ENCODE measurements around the gene FBRSL1. TPM values are rescaled to one million over a fixed set of nuclear protein-coding genes. Genes with fewer than 3 reads are reported as not detected.
A peak's percentile ranks its signal among the peaks of the same experiment; 100 is the strongest.

The FBRSL1 gene
- total and polyA plus RNA-seq, 2 of the 8 experiments (the other 6 are each of a cell fraction or from before 2014, with no cell fraction given) = 18.4 to 109 TPM

- H3K27ac ChIP-seq (ENCODE audit: low read depth, low read length) = no peak overlapping the region
- H3K4me1 ChIP-seq (replicated peaks in 1 of 4; ENCODE audit: control insufficient read depth in 3 of 4, insufficient read depth in 4 of 4, low read length in 3 of 4) = no peaks in the 10 kb centered on the region; a peak in 1 of 7 replicates
- no peak overlapping the region for H4K91ac ChIP-seq (replicated peaks; ENCODE audit: insufficient read length, low read length)
- H4K5ac ChIP-seq (ENCODE audit: insufficient read length, low read depth, low read length) = no peak overlapping the region
- H3K36me3 ChIP-seq (ENCODE audit: control insufficient read depth in 2 of 4, insufficient read depth in 4 of 4, low read length in 3 of 4) = no peaks in the 10 kb centered on the region; a peak in 1 of 8 replicates
- H3K14ac ChIP-seq (ENCODE audit: insufficient read length) = no peak overlapping the region
- H2BK120ac ChIP-seq (replicated peaks; ENCODE audit: low read depth, low read length) = no peak overlapping the region
- peaks cover 2 to 16% of the 10 kb centered on the region in 2 experiments for H4K20me1 ChIP-seq (replicated peaks in 1 of 2; ENCODE audit: control insufficient read depth in 1 of 2, insufficient read depth in 2 of 2, low read length in 2 of 2)
- no peak overlapping the region for H2BK20ac ChIP-seq (ENCODE audit: low read length)
- peak overlapping the region; percentile 51; the same call in 1 of the 2 replicates for H4K8ac ChIP-seq (ENCODE audit: extremely low read depth, insufficient read depth, low read length)
- H2AFZ ChIP-seq (ENCODE audit: low read length) = no peak overlapping the region
- no peak overlapping the region for H3K4ac ChIP-seq (replicated peaks; ENCODE audit: insufficient read length, low read depth, low read length)
- H3K23me2 ChIP-seq (ENCODE audit: low read depth, low read length) = peaks cover 6% of the 10 kb centered on the region
- no peak overlapping the region for H3K4me2 ChIP-seq (ENCODE audit: insufficient read depth in 1 of 2, low read depth in 2 of 2, low read length in 2 of 2)
- peaks cover 66 to 89% (median 84%) of the 10 kb centered on the region in 4 experiments for H3K27me3 ChIP-seq (replicated peaks in 1 of 4; ENCODE audit: control insufficient read depth in 3 of 4, extremely low read depth in 1 of 4, insufficient read depth in 3 of 4, low read length in 3 of 4)
- no peak overlapping the region for H3K9ac ChIP-seq (replicated peaks in 1 of 4; ENCODE audit: extremely low read depth in 1 of 4, low read depth in 3 of 4, low read length in 3 of 4)
- H2AK5ac ChIP-seq (ENCODE audit: low read depth, low read length) = no peak overlapping the region
- CTCF ChIA-PET (ENCODE audit: partially characterized antibody) = interaction anchor here (1.7 to 2.6 kb wide), 2 partner anchors 12 to 64 kb away, joined by 4 to 11 read pairs; no protein-coding TSS in a partner anchor
- H3K23ac ChIP-seq (ENCODE audit: insufficient read length) = no peak overlapping the region
- H2BK12ac ChIP-seq (ENCODE audit: low read depth, low read length) = no peak overlapping the region
- H3K79me2 ChIP-seq (ENCODE audit: control insufficient read depth in 1 of 2, insufficient read depth in 2 of 2, low read length in 2 of 2) = no peaks in the 10 kb centered on the region
- H2BK15ac ChIP-seq (ENCODE audit: low read length) = no peak overlapping the region
- no peaks in the 10 kb centered on the region; the same call in 1 of the 2 replicates for H3K79me1 ChIP-seq (ENCODE audit: low read depth, low read length)
- POLR2A ChIA-PET (ENCODE audit: partially characterized antibody) = interaction anchor here (1.3 kb wide), 1 partner anchor 18 kb away, joined by 3 read pairs; no protein-coding TSS in a partner anchor
- H3K9me3 ChIP-seq (ENCODE audit: insufficient read depth in 2 of 2, low read depth in 1 of 2, low read length in 1 of 2) = peaks cover 0 to 9% of the 10 kb centered on the region in 2 experiments; a peak in 1 of 4 replicates
- TF ChIP-seq MAX (IDR thresholded peaks at IDR 0.05) (no peak), KDM1A (IDR thresholded peaks at IDR 0.05; ENCODE audit: borderline replicate concordance, low read length) (no peak), ASH2L (IDR thresholded peaks at IDR 0.05; ENCODE audit: low read length) (no peak), HDAC2 (IDR thresholded peaks at IDR 0.05; ENCODE audit: borderline replicate concordance in 1 of 2, low read depth in 2 of 2, low read length in 2 of 2) (no peak), HDAC6 (IDR thresholded peaks at IDR 0.05; ENCODE audit: low read depth, low read length) (no peak), KDM4A (IDR thresholded peaks at IDR 0.05; ENCODE audit: low read depth, low read length, severe bottlenecking) (no peak), MAFK (IDR thresholded peaks at IDR 0.05; ENCODE audit: low read depth, low read length) (no peak), ZNF274 (IDR thresholded peaks at IDR 0.05; ENCODE audit: borderline replicate concordance, extremely low read depth, low read length) (no peak)
- FAIRE-seq = no peak
- H3K56ac ChIP-seq (replicated peaks; ENCODE audit: insufficient read length, low read depth, low read length) = no peak overlapping the region
- H3K4me3 ChIP-seq (ENCODE audit: extremely low read depth in 1 of 4, insufficient read depth in 2 of 4, low read depth in 3 of 4, low read length in 4 of 4) = no peak overlapping the region
- H2BK5ac ChIP-seq (ENCODE audit: low read depth, low read length) = no peak overlapping the region
- no peak for DNase-seq (ENCODE audit: low read depth in 1 of 2, low spot score in 2 of 2)
- WGBS, 2 experiments (ENCODE audit: extremely low coverage in 1 of 2, insufficient coverage in 1 of 2, insufficient read length in 1 of 2, insufficient replicate concordance in 2 of 2, low coverage in 1 of 2, low lambda C conversion rate in 2 of 2, missing lambda C conversion rate in 1 of 2) = 85% methylated on average over 8 of the region's 9 CpGs; no CpG with 5 or more reads in 1 of the 2 experiments
- H3K18ac ChIP-seq (ENCODE audit: extremely low read depth, low read length) = no peak overlapping the region
Measured at GRCh38 chr12:132542661-132543060, 52.7 kb downstream of the FBRSL1 start.
